Tibial artery (tissue), 4 donors: ENCODE data around the gene RAB37.

ENCODE experiments used
- DNase-seq, 2 donors: peaks; one replicate each; pipeline ENCODE4 v3.0.0-alpha.2; 2019
- H3K27ac ChIP-seq, 2 donors: fragments of 200-600 bp; sonication (generic) in 1 of 2; 1 replicate in 1 of 2; 2 replicates in 1 of 2; pipeline ENCODE4 v1.5.1; 2018 to 2019; ENCODE audit warnings: mild to moderate bottlenecking in 1 of 2
- H3K27me3 ChIP-seq, 2 donors: fragments of 200-600 bp; sonication (generic) in 1 of 2; one replicate each; pipeline versions ENCODE4 v1.5.1 to v1.6.0; 2016 to 2019
- H3K36me3 ChIP-seq, 3 donors: fragments of 200-600 bp; sonication (generic) in 2 of 3; one replicate each; pipeline ENCODE4 v1.5.1; 2016 to 2019; ENCODE audit warnings: mild to moderate bottlenecking in 2 of 3
- H3K4me1 ChIP-seq, 4 donors: fragments of 200-600 bp; sonication (generic) in 2 of 4; 1 replicate in 3 of 4; 2 replicates in 1 of 4; pipeline ENCODE4 v1.5.1; 2016 to 2019
- H3K4me3 ChIP-seq, 2 donors: fragments of 200-600 bp; sonication (generic) in 1 of 2; 1 replicate in 1 of 2; 2 replicates in 1 of 2; pipeline ENCODE4 v1.5.1; 2018 to 2019; ENCODE audit warnings: mild to moderate bottlenecking in 2 of 2
- H3K9me3 ChIP-seq, 3 donors: fragments of 200-600 bp; sonication (generic) in 1 of 3; one replicate each; pipeline ENCODE4 v1.5.1; 2016 to 2019
- intact Hi-C: fragments of 100-400 bp; cut with DNase I; formaldehyde crosslinking; loops from one replicate; pipeline ENCODE4 v1.15.0; 2023; ENCODE audit warnings: low total_unique reads
- TF ChIP-seq, protein P1 (sequence below), 2 experiments: fragments of 200-600 bp in 1 of 2; fragments of 450-650 bp in 1 of 2; IDR thresholded peaks; one replicate each; pipeline ENCODE4 v1.5.1; 2017 to 2019; ENCODE audit warnings: antibody characterized with exemption in 2 of 2, mild to moderate bottlenecking in 1 of 2, moderate library complexity in 1 of 2

Gene RAB37

DNA sequence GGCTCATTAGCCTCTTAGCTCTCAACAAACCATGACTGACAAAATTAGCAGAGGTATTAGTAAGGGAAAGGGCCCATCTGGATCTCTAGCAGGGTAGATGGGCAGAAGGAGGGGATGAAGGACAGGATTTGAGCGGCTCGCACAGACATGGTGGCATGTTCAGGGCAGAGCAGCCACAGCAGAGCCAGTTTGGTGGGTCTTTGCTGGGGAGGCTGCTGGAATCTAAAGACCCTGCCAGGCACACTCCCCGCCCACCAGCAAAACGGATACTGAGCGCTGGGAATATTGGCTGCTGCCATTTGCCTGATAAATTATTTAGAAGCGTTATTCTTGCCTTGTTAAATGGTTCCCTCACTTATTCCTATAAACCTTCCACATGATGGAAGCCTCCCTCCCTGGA, 59.8 kb downstream of the RAB37 start:
- Histone ChIP-seq H3K36me3 (peaks cover 30 to 96% (median 86%) of the 10 kb centered on the region in 3 donors), H3K27ac (no peak overlapping the region), H3K27me3 (no peaks in the 10 kb centered on the region)

More for the DNA sequence above, 59.8 kb downstream of the RAB37 start:
- DNase-seq: no peak
- no peak overlapping the region for H3K4me3 ChIP-seq
- TF ChIP-seq, protein P1, sequence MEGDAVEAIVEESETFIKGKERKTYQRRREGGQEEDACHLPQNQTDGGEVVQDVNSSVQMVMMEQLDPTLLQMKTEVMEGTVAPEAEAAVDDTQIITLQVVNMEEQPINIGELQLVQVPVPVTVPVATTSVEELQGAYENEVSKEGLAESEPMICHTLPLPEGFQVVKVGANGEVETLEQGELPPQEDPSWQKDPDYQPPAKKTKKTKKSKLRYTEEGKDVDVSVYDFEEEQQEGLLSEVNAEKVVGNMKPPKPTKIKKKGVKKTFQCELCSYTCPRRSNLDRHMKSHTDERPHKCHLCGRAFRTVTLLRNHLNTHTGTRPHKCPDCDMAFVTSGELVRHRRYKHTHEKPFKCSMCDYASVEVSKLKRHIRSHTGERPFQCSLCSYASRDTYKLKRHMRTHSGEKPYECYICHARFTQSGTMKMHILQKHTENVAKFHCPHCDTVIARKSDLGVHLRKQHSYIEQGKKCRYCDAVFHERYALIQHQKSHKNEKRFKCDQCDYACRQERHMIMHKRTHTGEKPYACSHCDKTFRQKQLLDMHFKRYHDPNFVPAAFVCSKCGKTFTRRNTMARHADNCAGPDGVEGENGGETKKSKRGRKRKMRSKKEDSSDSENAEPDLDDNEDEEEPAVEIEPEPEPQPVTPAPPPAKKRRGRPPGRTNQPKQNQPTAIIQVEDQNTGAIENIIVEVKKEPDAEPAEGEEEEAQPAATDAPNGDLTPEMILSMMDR (IDR thresholded peaks at IDR 0.05): no peak
- intact Hi-C loops: no loop called here
- H3K9me3 ChIP-seq: no peaks in the 10 kb centered on the region
- H3K4me1 ChIP-seq: no peaks in the 10 kb centered on the region
